ENCODE data around the gene CASTOR2.
"Not testable (repeated sequence)": the region's sequence is repeated elsewhere in the genome, so short reads cannot be mapped to it uniquely, and the experiment has no call there.

CASTOR2 gene

GRCh38 chr7:74994869-74995543 lies 30.5 kb downstream of the CASTOR2 start:
- not testable (repeated sequence) for DNase-seq (ENCODE audit: low read depth)

- not testable (repeated sequence) for DNase-seq (ENCODE audit: low read depth)
Observed at GRCh38 chr7:74996361-74996760, 31.9 kb downstream of the CASTOR2 start.

GRCh38 chr7:74997811-74998210 lies 33.3 kb downstream of the CASTOR2 start:
- DNase-seq (ENCODE audit: low read depth) = not testable (repeated sequence)

- DNase-seq (ENCODE audit: low read depth) = not testable (repeated sequence)
Observed at GRCh38 chr7:75001356-75001755, 36.9 kb downstream of the CASTOR2 start.

GRCh38 chr7:75010036-75010435 lies 45.5 kb downstream of the CASTOR2 start:
- DNase-seq (ENCODE audit: low read depth) = no peak

GRCh38 chr7:75017832-75018231 lies 53.3 kb downstream of the CASTOR2 start:
- no peak for DNase-seq (ENCODE audit: low read depth)

GRCh38 chr7:75018570-75019364 lies 54.3 kb downstream of the CASTOR2 start:
- DNase-seq (ENCODE audit: low read depth) = no peak

GRCh38 chr7:75019800-75020199 lies 55.3 kb downstream of the CASTOR2 start:
- no peak for DNase-seq (ENCODE audit: low read depth)

- no peak for DNase-seq (ENCODE audit: low read depth)
Observed at GRCh38 chr7:75024922-75025321, 60.4 kb downstream of the CASTOR2 start.

GRCh38 chr7:75028299-75028698 lies 63.8 kb downstream of the CASTOR2 start:
- DNase-seq (ENCODE audit: low read depth) = no peak

- no peak for DNase-seq (ENCODE audit: low read depth)
Observed at GRCh38 chr7:75033064-75033463, 68.6 kb downstream of the CASTOR2 start.

GRCh38 chr7:75033826-75034225 lies 69.3 kb downstream of the CASTOR2 start:
- no peak for DNase-seq (ENCODE audit: low read depth)

GRCh38 chr7:75038508-75038907 lies 74.0 kb downstream of the CASTOR2 start:
- DNase-seq (ENCODE audit: low read depth) = no peak

GRCh38 chr7:75039166-75039565 lies 74.7 kb downstream of the CASTOR2 start:
- DNase-seq (ENCODE audit: low read depth) = no peak

GRCh38 chr7:75039709-75040108 lies 75.2 kb downstream of the CASTOR2 start:
- no peak for DNase-seq (ENCODE audit: low read depth)

- no peak for DNase-seq (ENCODE audit: low read depth)
Observed at GRCh38 chr7:75040512-75040911, 76.0 kb downstream of the CASTOR2 start.

- no peak for DNase-seq (ENCODE audit: low read depth)
Observed at GRCh38 chr7:75042286-75042685, 77.8 kb downstream of the CASTOR2 start.

- no peak for DNase-seq (ENCODE audit: low read depth)
Observed at GRCh38 chr7:75042831-75043703, 78.6 kb downstream of the CASTOR2 start.

GRCh38 chr7:75045881-75046280 lies 81.4 kb downstream of the CASTOR2 start:
- DNase-seq (ENCODE audit: low read depth) = no peak

GRCh38 chr7:75048435-75049379 lies 84.2 kb downstream of the CASTOR2 start:
- no peak for DNase-seq (ENCODE audit: low read depth)

GRCh38 chr7:75049817-75050216 lies 85.3 kb downstream of the CASTOR2 start:
- DNase-seq (ENCODE audit: low read depth) = no peak

Measured in T-helper 22 cell (primary cell).